ENCODE measurements around the gene ICE2.
"Not testable (repeated sequence)": the region's sequence is repeated elsewhere in the genome, so short reads cannot be mapped to it uniquely, and the experiment has no call there.

Gene ICE2

DNA sequence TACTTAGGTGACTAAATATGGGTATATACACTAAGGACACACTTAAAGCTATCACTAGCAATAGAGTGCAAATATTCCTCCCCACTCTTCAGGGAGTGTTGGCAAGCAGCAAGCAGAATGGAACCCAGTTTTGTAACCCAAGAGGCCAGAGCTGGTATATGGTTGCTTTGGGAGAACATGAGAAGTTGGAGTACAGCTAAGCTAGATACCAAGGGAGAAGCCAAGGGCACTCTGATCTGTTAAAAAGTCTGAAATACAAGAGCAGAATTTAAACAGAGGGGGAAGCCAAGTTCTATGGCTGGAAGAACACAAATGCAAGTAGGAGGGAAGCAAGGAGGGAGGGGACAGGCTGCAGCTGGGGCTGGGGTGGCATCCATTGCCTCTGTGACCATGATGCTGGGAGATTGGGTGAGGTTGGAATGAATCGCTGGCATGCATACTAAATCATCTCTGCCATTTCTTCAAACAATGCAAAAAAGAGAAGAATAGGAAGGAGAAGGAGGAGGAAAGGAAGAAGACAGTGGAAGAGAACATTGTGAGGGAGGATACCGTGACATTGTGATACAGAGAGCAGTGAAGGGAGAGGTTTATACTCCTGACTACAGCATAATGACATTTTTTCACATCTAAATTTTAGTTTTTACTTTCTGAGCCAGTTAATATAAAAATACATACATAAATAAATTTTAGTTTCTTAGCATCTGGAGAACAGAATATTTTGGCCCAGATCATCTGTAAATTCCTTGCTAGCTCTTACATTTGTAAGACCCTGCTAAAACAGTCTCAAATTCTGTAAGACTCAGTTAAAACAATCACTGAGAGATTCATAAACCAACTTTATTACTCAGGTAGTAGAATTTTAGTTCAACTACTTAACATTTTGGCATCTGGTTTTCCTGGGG lies 72.2 kb downstream of the ICE2 start:
- DNase-seq = no peak

DNA sequence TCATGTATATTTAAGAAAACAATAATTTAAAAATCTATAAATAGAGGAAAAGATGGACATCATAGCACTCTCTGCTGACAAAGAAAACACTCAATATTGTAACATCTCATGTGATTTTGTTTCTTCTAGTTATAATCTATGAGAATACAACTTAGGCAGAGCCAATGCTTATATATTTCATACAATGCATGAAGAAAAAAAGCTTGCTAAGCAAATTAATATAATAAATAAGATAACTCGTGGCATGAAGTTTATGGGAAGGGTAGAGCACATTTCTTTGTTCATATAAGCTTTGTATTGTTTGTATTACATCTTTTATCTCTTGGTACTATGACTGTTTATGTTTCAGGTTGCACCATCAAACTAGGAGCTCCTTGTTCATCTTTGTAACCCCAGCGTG lies 73.5 kb downstream of the ICE2 start:
- DNase-seq = no peak

DNA sequence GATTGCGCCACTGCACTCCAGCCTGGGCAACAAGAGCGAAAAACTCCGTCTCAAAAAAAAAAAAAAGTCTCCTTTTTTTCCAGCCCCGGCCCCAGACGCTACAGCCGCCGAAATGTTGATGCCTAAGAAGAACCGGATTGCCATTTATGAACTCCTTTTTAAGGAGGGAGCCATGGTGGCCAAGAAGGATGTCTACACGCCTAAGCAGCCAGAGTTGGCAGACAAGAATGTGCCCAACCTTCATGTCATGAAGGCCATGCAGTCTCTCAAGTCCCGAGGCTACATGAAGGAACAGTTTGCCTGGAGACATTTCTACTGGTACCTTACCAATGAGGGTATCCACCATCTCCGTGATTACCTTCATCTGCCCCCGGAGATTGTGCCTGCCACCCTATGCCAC lies 74.6 kb downstream of the ICE2 start:
- DNase-seq = not testable (repeated sequence)

DNA sequence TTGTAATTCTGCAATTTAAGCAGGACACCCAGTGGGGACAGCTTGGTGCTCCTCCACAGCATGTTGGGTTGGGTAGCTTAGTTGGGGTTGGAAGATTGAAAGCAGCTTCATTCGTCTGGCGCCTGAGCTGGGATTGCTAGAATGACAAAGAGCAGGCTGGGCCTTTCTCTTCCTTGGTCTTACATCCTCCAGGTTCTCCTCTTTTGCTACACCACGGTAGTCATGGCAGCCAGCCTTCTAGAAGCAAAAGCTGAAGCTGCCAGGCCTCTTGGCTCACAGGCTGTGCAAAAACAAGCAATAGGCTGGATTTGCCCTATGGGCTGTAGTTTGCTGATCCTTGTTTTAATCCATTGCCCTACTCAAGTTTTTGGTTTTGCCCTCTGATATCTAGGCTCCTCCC lies 78.0 kb downstream of the ICE2 start:
- no peak for DNase-seq

DNA sequence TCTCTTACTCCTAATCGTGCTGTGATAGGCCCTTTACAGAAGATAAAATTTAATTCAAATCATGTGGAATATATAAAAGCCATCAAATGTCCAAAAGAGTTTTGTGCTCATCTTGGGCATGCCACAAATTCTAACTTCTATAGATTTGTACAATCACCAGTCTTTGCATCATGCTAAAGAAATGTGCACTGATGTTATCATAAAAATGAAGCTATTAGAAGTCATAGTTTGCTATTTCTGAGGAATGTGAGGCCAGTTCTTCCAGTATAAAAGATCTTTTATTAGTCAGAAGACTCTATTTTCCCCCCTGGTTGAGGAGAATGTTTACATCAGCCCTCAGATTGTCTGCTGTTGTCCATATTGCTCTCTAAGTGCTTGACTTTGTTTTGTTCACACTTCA lies 79.0 kb downstream of the ICE2 start:
- DNase-seq = no peak

DNA sequence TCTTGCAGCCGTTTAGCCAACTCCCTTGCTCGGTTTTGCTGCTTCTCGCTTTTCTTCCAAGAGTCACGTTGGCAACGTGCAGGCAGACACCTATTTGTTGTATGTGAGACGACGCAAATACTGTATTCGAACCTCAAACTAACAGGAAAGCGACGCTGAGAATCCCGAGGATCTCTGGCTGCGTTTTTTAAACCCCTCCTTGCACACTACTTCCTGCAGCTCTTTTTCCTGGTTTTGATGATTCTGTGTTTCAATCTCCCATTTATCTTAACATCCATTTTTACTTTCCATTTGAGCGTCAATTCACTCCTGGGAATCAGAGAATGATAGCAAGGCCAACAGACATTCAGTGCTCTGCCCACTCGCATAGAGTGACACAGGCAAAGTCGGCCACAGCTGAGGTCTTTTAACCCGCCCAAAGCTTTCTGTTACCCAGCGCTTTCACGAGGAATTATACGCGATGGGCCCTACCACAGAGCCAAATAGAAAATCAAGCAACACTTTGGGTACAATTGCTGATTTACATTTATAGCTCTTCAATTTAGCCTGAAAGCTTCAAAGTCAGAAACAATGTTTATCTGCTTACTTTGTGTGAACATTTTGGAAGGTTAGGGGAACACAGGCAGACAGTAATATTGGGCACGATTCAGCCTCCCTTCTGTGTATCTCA lies 79.6 kb downstream of the ICE2 start:
- no peak for DNase-seq

DNA sequence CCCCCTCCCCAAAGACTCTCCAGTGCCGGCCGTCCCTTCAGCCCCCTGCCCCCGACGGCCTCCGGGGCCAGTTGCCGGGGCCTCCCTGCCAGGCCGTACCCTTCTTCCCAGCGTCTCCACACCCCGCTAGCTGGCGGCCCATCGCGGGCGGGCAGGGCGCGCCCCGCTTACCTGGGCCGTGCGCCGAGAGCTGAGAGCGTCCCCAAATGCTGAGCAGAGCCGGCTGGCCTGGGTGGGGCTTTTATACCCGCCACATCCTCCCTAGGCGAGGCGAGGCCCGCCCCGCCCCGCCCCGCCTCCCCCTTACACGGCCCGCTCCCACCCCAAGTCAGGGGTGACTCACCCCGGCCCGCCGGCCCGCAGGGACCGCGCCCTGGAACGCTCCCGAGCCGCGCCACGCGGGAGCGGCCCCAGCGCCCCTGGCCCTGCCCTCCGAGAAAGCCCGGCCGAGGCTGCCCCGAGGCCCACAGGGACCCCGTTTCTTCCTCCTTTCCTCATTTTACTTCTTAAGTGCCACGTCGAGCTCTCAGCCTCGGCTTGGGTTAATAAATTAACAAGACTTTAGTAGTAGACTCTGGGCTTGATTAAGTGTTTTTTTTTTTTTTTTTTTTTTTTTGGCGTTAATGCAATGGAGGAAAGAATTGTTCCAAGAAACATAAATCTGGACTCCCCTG lies 81.0 kb downstream of the ICE2 start, which contains the start of gene ANXA2:
ANXA2 (minus strand) TSS at position 215 of the 674 bp plus-strand sequence. CDS start 11,911 bp downstream, outside the sequence.
- DNase-seq = peak; percentile 95

DNA sequence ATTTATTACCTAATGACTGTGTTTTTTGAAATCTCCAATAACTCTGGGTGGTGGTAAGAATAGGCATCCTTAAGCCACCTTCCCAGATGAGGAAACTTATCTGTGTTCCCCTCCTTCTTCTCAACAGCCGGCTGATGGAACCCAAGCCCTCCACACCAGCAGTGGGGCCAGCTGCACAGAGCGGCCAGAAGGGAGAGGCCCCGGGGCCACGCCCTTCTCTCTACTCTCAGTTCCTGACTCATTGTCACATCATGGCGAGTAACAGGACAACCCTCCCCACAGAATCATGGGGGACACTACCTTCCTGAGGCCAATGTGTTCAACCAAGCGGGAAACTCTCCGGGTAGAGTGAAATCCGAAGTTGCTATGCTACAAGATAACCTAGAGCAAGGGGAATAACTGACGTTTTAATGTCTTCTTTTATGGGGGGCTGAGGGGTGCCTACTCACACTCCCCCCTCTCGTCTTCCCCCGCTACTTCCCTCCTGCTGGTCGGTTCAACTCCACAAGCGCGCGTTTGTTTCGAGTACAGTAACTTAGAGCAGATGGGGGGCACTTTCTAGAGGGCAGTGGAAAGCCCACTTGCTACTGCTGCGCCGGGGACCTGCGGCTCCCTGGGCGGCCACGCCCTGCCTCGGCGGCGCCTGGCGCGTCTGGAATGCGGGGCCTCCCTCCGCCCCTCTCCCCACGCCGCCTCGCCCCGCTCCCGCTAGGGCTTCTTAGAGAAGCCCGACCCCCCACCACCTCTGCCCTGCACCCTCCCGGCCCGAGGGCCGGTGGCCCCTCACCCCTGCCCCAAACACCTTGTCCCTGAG lies 81.8 kb downstream of the ICE2 start:
- DNase-seq = peak; percentile 91

DNA sequence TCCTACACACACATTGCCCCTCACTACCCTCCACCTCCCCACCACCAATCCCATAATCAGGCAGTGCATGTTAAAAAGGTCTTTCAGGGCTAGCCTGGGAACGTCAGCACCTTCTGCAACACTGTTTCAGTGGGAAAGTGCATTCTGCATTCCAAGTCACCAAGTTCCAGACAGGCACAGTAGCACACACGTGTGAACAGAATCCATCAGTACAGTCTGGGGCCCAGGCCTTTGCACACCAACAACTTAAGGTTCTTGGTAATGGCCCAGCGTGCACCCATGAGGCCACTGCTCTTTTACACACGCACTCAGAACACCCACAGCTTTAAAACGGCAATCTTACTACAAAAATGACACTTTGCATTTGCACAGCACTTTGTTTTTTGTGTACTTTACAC lies 82.4 kb downstream of the ICE2 start:
- no peak for DNase-seq

DNA sequence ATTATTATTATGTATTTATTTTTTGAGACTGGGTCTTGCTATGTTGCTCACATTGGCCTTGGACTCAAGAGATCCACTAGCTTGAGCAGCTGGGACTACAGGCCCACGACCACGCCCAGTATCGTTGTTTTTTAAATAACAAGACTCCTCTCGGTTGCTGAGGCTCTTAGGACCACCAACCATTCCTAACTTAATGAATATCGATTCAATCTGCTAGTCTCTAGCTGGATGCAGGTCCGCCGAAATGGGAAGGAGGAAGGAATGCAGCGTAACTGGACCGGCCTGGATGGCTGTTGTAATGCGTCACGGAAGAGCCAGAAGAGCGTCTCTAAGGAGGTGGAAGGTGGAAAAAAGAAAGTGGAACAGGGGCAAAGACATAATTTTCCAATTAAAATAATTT lies 82.8 kb downstream of the ICE2 start:
- no peak for DNase-seq

DNA sequence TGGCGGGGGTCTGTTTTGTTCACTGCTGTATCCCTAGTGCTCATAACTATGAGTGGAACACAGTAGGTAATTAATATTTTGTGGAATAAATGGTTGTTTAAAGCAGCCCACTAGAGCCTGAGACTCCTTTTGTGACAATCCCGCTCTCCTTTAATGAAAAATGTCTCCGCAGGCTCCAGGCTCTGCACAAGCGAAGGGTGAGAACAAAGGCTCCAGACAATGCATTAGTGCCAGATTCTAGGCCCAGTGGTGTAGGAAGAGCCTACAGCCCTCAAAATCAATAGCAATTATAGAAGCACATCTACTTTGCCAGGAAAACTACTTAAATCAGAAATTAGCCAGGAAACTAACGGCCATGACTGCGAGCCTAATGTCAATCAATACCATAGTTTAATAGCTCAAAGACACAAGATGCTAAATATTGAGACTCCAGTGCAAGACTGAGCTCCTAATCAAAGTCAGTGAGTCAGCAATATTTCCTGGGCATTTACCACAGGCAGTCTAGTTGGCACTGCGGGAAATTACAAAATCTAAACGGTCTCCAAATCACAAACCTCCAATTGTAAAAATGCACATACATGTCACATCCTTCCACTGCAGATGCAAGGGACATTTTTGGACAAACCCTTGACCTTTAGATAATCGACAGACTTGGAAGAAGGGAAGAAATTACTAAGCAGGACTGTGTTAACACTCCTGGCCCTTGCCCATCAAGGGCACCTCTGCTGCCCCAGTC lies 83.5 kb downstream of the ICE2 start:
- peak; percentile 68 for DNase-seq

DNA sequence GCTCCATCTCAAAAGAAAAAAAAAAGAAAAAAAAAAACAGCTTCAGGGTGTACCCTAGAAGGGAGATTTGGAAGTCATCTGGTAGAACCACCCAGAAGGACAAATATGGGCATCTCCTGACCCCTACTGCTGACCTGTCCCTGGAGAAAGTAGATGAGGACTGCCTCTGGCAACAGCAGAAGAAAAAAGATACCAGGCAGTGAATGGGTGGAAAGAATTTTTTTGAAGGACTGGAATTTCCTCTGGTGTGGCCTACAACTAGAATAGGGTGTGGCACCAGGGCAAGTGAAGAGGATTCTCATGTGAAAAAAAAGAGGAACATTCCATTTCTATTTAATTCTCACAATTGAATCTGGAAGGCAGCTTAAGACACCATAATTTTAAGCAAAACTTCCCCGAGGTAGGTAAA lies 84.2 kb downstream of the ICE2 start:
- no peak for DNase-seq

DNA sequence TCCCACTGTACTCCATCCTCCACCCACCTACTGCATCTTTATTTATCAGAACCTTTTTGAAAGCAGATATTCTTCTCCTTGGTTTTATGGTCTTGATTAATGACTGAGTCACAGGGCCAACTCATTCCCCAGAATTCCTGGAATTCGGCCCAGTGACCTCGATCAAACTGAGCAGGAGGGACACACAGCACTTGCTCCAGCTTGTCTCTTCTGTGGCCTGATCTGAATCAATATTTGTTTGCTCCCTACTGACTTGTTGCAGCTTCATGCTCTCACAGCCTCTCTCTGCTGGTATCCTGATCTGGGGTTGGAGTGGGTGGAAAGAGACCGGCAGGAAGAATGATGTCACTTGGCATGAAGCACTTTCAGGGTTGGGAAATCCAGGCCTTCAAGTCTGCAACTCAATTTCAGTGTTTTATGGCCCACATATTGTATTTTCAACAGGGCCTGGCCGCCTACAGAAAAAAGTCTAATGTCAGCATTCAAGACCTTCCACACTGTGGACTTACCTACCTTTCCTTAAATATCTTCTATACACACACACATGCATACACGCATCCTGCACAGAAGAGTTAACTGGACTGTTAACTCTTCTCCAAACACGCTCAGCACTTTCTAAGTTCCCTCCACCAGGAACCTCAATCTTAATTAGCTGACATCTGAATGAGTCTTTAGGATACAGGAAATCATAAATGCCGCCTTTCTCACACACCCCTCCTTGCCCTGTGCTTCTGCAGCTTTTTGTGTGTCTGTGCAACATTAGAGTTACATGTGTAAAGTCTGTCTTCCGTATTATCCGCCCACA lies 85.8 kb downstream of the ICE2 start:
- DNase-seq = no peak

DNA sequence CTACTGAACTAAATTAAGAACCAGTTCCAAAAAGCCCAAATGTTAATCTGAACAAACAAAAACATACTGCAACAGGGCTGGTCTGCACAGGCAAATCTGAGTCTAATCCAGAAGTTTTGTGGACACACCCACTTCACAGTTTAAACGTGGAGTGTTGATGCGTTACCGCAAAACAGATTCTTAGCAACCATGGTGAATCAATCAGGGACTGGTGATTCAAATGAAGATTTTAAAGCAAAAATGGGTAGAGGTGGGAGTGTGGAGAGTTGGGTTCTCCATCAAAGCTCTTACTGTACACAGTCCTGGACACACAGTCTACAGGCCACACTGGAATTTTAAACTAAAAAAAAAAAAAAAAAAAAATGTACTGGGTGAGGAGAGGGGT lies 86.3 kb downstream of the ICE2 start:
- DNase-seq = no peak

DNA sequence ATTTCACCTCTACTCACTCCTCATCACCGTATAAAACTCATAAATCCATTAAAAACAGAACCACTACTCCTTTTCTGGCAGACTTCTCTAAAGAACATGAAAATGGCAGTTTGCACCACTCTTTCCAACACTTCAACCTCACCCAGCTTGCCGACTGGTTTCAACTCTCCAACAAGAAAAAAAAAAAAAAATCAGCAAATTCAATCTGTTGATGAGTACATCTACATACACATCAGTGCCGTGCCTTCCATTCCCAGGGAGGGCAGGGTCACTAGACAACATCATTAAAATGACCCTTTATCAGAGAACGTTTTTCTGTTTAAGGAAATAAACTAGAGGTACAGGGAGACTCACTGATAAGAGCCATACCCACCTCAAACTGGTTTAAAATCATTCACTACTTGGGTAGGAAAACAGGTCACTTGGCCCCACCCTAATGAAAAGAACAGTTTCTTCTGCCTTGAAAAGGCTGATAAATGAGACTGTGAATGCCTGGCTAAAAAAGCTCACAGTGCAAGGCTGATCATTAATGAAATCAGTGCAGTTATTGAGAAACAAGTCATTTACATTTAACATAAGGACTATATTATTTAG lies 87.1 kb downstream of the ICE2 start:
- DNase-seq = no peak

DNA sequence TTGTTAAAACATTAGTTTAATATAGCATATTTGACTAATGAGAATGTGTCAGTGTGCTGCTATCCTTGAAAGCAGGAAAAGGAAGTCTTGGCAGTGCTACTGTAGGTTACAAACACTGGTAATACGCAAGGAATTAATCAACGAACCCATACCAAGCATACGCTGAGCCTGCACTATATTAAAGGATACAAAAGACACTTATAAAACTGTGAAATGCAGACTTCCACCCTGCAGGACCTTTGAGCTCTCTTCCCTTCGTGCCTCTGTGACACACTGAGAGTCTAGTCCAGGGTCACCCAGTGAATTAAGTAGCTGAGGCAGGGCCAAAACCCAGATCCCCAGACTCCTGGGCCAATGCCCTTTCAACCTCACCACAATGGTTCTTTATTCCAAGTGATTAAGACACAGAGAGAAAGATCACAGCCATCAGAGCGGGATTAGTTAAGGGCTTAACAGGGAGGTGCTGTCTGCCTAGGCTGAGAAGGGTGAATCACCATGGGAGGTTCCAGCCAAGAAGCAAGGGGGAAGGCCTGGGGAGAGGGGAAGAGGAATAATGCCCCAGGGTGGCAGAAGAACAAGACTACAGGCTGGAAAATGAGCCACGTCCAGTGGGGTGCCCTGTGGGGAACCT lies 88.0 kb downstream of the ICE2 start:
- no peak for DNase-seq

DNA sequence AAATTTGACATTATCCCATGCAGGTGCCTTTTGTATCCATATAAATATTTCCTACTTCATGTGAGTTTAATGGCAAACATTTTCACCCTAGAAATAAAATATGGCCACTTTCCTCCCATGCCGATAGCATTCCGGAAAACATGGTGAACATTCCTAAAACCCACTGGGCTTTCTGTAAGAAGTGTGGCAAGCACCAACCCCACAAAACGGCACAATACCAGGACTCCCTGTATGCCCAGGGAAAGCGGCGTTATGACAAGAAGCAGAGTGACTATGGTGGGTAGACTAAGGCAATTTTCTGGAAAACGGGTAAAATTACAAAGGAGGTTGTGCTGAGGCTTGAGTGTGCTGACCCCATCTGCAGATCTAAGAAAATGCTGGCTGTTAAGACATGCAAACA lies 88.7 kb downstream of the ICE2 start:
- no peak for DNase-seq

DNA sequence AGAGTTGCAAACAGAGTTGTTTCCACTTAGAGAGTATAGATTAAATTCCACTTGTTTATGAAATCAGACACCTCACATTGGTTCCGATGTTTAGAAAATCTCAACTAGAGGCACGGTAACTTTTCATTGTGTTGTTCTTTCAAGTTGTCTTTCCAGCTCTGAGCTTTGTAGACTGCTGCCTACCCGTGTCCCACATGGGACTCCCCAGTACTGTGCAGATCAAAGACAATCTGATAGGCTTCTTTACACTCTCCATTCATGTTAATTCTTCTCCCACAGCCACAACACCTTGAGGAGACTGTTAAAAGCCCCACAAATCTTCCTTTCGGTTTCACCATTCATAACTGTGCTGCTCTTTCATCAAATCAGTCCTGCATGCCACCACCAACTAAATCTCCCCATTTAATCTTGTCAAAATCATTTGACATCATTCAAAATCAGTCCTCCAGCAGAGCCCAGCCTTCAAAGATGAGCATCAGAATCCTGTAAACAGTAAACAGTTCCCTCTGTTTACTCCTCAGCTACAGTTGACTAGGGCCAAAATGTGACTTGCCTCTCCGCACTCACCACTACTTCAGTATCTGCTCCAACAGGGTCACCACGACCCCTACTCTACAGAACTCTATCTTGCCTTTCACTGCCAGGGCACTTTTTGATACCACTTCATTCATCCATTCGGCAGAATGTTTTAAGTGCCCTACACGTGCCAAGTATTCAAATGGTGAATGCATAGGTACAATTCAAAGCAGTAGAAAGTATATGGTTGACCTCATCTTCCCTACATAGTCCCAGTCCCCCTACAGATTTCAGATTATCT lies 89.5 kb downstream of the ICE2 start:
- no peak for DNase-seq

DNA sequence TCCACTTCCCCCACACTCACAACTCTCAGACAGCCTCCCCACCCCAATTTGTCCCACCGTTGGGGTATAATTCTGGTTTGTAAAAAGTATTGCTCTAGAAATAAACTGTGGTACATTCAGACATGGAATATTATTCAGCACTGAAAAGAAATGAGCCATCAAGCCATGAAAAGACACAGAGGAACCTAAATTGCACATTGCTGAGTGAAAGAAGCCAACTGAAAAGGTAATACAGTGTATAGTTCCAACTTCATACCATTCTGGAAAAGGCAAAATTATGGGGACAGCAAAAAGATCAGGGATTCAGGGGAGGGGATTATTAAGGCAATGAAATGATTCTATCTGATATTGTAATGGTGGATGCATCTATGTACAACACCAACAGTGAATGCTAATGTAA lies 91.6 kb downstream of the ICE2 start:
- no peak for DNase-seq

All from hematopoietic multipotent progenitor cell treated with erythropoietin and hydrocortisone succinate and interleukin-3 and kit ligand, for 4 days (in vitro differentiated cells).